ENCODE data around the gene COX5B. TPM values are rescaled to one million over a fixed set of nuclear protein-coding genes. Genes with fewer than 3 reads are reported as not detected.
A peak's percentile ranks its signal among the peaks of the same experiment; 100 is the strongest.

COX5B gene
- polyA plus RNA-seq, 1 experiment: 302 TPM

- H3K27me3 ChIP-seq (ENCODE audit: control insufficient read depth, insufficient read depth, low read length): no peaks in the 10 kb centered on the region
- DNase-seq (ENCODE audit: low read depth, low spot score): no peak
- ChIA-PET CTCF (interaction anchor here (1.3 to 1.6 kb wide), 2 partner anchors 9 to 83 kb away, joined by 3 to 9 read pairs; partner anchors contain the start of gene ACTR1B), POLR2A (no interaction called here)
- H3K4me3 ChIP-seq (ENCODE audit: low read depth, low read length): no peak overlapping the region
- H3K9me3 ChIP-seq (ENCODE audit: control insufficient read depth, insufficient read depth, low read length): no peaks in the 10 kb centered on the region
- TF ChIP-seq CTCF (IDR thresholded peaks at IDR 0.05; ENCODE audit: low read depth, low read length): no peak
- H3K27ac ChIP-seq (ENCODE audit: low read depth, low read length): peak overlapping the region; percentile 21
These were observed 27.5 kb downstream of the COX5B start for GRCh38 chr2:97673182-97673914.

- DNase-seq (ENCODE audit: low read depth, low spot score): no peak
- TF ChIP-seq CTCF (IDR thresholded peaks at IDR 0.05; ENCODE audit: low read depth, low read length): no peak
- ChIA-PET POLR2A (no interaction called here), CTCF (interaction anchor here (1.6 kb wide), 1 partner anchor 10 kb away, joined by 9 read pairs; the partner anchor contains the start of gene ACTR1B)
- Histone ChIP-seq H3K27me3 (ENCODE audit: control insufficient read depth, insufficient read depth, low read length) (no peaks in the 10 kb centered on the region), H3K9me3 (ENCODE audit: control insufficient read depth, insufficient read depth, low read length) (no peaks in the 10 kb centered on the region), H3K27ac (ENCODE audit: low read depth, low read length) (no peak overlapping the region), H3K4me3 (ENCODE audit: low read depth, low read length) (no peak overlapping the region)
These were observed 28.0 kb downstream of the COX5B start for GRCh38 chr2:97673915-97674283.

GRCh38 chr2:97675430-97676113, 29.7 kb downstream of the COX5B start:
- no peak for DNase-seq (ENCODE audit: low read depth, low spot score)
- ChIA-PET POLR2A (no interaction called here), CTCF (interaction anchor here (0.5 to 2.7 kb wide), 5 partner anchors 11 to 85 kb away, joined by 6 to 11 read pairs (median 8); partner anchors contain the start of gene ACTR1B)
- Histone ChIP-seq H3K4me3 (ENCODE audit: low read depth, low read length) (no peak overlapping the region), H3K9me3 (ENCODE audit: control insufficient read depth, insufficient read depth, low read length) (no peaks in the 10 kb centered on the region; the same call in 1 of the 2 replicates), H3K27ac (ENCODE audit: low read depth, low read length) (no peak overlapping the region), H3K27me3 (ENCODE audit: control insufficient read depth, insufficient read depth, low read length) (no peaks in the 10 kb centered on the region)
- no peak for TF ChIP-seq CTCF (IDR thresholded peaks at IDR 0.05; ENCODE audit: low read depth, low read length)

- no peaks in the 10 kb centered on the region; the same call in 1 of the 2 replicates for H3K9me3 ChIP-seq (ENCODE audit: control insufficient read depth, insufficient read depth, low read length)
- H3K27me3 ChIP-seq (ENCODE audit: control insufficient read depth, insufficient read depth, low read length): no peaks in the 10 kb centered on the region
- ChIA-PET POLR2A (no interaction called here), CTCF (interaction anchor here (1.6 to 2.7 kb wide), 3 partner anchors 20 to 86 kb away, joined by 8 to 10 read pairs (median 8); no protein-coding TSS in a partner anchor)
- no peak overlapping the region for H3K4me3 ChIP-seq (ENCODE audit: low read depth, low read length)
- H3K27ac ChIP-seq (ENCODE audit: low read depth, low read length): no peak overlapping the region
- no peak for DNase-seq (ENCODE audit: low read depth, low spot score)
- TF ChIP-seq CTCF (IDR thresholded peaks at IDR 0.05; ENCODE audit: low read depth, low read length): no peak
These were observed 30.8 kb downstream of the COX5B start for GRCh38 chr2:97676620-97677019.

- no peak for DNase-seq (ENCODE audit: low read depth, low spot score)
- no peak for TF ChIP-seq CTCF (IDR thresholded peaks at IDR 0.05; ENCODE audit: low read depth, low read length)
- H3K9me3 ChIP-seq (ENCODE audit: control insufficient read depth, insufficient read depth, low read length): no peaks in the 10 kb centered on the region; the same call in 1 of the 2 replicates
- H3K4me3 ChIP-seq (ENCODE audit: low read depth, low read length): no peak overlapping the region
- ChIA-PET POLR2A (no interaction called here), CTCF (interaction anchor here (1.6 kb wide), 1 partner anchor 20 kb away, joined by 8 read pairs; no protein-coding TSS in a partner anchor)
- H3K27ac ChIP-seq (ENCODE audit: low read depth, low read length): no peak overlapping the region
- H3K27me3 ChIP-seq (ENCODE audit: control insufficient read depth, insufficient read depth, low read length): no peaks in the 10 kb centered on the region
These were observed 31.6 kb downstream of the COX5B start for GRCh38 chr2:97677480-97677879.

Measured in AG04450 (cell line).